Activated CD8-positive, alpha-beta T cell treated with anti-CD3 and anti-CD28 coated beads for 36 hours (primary cell): ENCODE data around the gene TTC21B. TPM values are rescaled to one million over a fixed set of nuclear protein-coding genes. Genes with fewer than 3 reads are reported as not detected.

Source experiments
- ATAC-seq: fragments of 200-7000 bp; cut with Tn5 transposase; one replicate; pipeline ENCODE4 v1.10.0; 2021; ENCODE audit warnings: mild to moderate bottlenecking, moderate library complexity
- CTCF ChIA-PET: fragments of 350-600 bp; sonication (Branson Sonifier 250); formaldehyde crosslinking; loops from one replicate; lab custom pipeline; 2021; ENCODE audit warnings: antibody characterized with exemption; lab: Charles Lee
- POLR2A ChIA-PET: fragments of 350-600 bp; sonication (Branson Sonifier 250); formaldehyde crosslinking; loops from one replicate; lab custom pipeline; 2021; ENCODE audit warnings: antibody characterized with exemption; lab: Charles Lee
- DNase-seq: peaks from one replicate; pipeline ENCODE4 v3.0.0-alpha.2; 2020
- H3K27ac Mint-ChIP-seq: one replicate; pipeline ENCODE4 v1.8.0; 2021; ENCODE audit warnings: mild to moderate bottlenecking, mixed read lengths
- H3K27me3 Mint-ChIP-seq: one replicate; pipeline ENCODE4 v1.8.0; 2021; ENCODE audit warnings: mixed read lengths
- H3K36me3 Mint-ChIP-seq: one replicate; pipeline ENCODE4 v1.8.0; 2021; ENCODE audit warnings: low read depth, mixed read lengths
- H3K4me1 Mint-ChIP-seq: one replicate; pipeline ENCODE4 v1.8.0; 2021; ENCODE audit warnings: low read depth, mixed read lengths
- H3K4me3 Mint-ChIP-seq: one replicate; pipeline ENCODE4 v1.8.0; 2021; ENCODE audit warnings: mild to moderate bottlenecking, moderate library complexity, mixed read lengths
- H3K9me3 Mint-ChIP-seq: one replicate; pipeline ENCODE4 v1.8.0; 2021; ENCODE audit warnings: mixed read lengths
- CTCF ChIP-seq: fragments of 200-600 bp; IDR thresholded peaks from one replicate; pipeline ENCODE4 v1.8.0; 2022; ENCODE audit warnings: antibody characterized with exemption, mild to moderate bottlenecking
- intact Hi-C: fragments of 100-400 bp; cut with micrococcal nuclease; formaldehyde crosslinking; loops from one replicate; pipeline ENCODE4 v1.10.0; 2022
- total RNA-seq, 2 experiments: library from RNA; stranded (reverse); gene quantifications; one replicate each; pipeline ENCODE4 v1.2.3, GENCODE V29; 2021

Gene TTC21B
- total RNA-seq, 2 experiments from 2014 or later = 22.1 to 24.1 TPM

GRCh38 chr2:165952085-165952484 is 1.5 kb downstream of the TTC21B start:
- Mint-ChIP-seq H3K4me3 (no peak overlapping the region), H3K27ac (no peak overlapping the region), H3K27me3 (no peaks in the 10 kb centered on the region), H3K36me3 (peaks cover 19% of the 10 kb centered on the region), H3K9me3 (peaks cover 2% of the 10 kb centered on the region), H3K4me1 (peaks cover 13% of the 10 kb centered on the region)
- POLR2A ChIA-PET = no interaction called here
- TF ChIP-seq CTCF = no peak
- DNase-seq = no peak
- ATAC-seq = no peak
- intact Hi-C loops = loop anchor here (5.0 kb wide), 1 partner anchor 175 kb away; the partner anchor contains the start of gene SCN1A
- CTCF ChIA-PET = interaction anchor here (0.8 to 1.9 kb wide), 4 partner anchors 9 to 176 kb away, joined by 3 to 6 read pairs (median 3); partner anchors contain the start of gene SCN1A

- H3K4me3 Mint-ChIP-seq = no peak overlapping the region
- ChIA-PET CTCF (no interaction called here), POLR2A (interaction anchor here (0.9 kb wide), 1 partner anchor 10 kb away, joined by 3 read pairs; no protein-coding TSS in a partner anchor)
- H3K27ac Mint-ChIP-seq = no peak overlapping the region
- H3K4me1 Mint-ChIP-seq = peaks cover 10% of the 10 kb centered on the region
- DNase-seq (no peak), ATAC-seq (no peak)
- no peak for TF ChIP-seq CTCF
- intact Hi-C loops = loop anchor here (5.0 kb wide), 1 partner anchor 177 kb away; the partner anchor contains the start of gene SCN1A
- H3K36me3 Mint-ChIP-seq = peaks cover 19% of the 10 kb centered on the region
- no peaks in the 10 kb centered on the region for H3K27me3 Mint-ChIP-seq
- no peaks in the 10 kb centered on the region for H3K9me3 Mint-ChIP-seq
These were observed 3.1 kb downstream of the TTC21B start for GRCh38 chr2:165950438-165950837.

GRCh38 chr2:165941827-165942226 is 11.7 kb downstream of the TTC21B start:
- Mint-ChIP-seq H3K36me3 (peaks cover 47% of the 10 kb centered on the region), H3K4me1 (peaks cover 4% of the 10 kb centered on the region), H3K27ac (no peak overlapping the region), H3K9me3 (no peaks in the 10 kb centered on the region), H3K27me3 (no peaks in the 10 kb centered on the region), H3K4me3 (no peak overlapping the region)
- ATAC-seq (no peak), DNase-seq (no peak)
- ChIA-PET POLR2A (interaction anchor here (1.2 kb wide), 1 partner anchor 11 kb away, joined by 5 read pairs; no protein-coding TSS in a partner anchor), CTCF (no interaction called here)
- no peak for TF ChIP-seq CTCF
- intact Hi-C loops = no loop called here

GRCh38 chr2:165938237-165938636 is 15.3 kb downstream of the TTC21B start:
- POLR2A ChIA-PET = no interaction called here
- H3K4me1 Mint-ChIP-seq = peaks cover 4% of the 10 kb centered on the region
- H3K9me3 Mint-ChIP-seq = no peaks in the 10 kb centered on the region
- CTCF ChIA-PET = interaction anchor here (0.8 kb wide), 1 partner anchor 8 kb away, joined by 3 read pairs; no protein-coding TSS in a partner anchor
- no peak overlapping the region for H3K4me3 Mint-ChIP-seq
- peaks cover 50% of the 10 kb centered on the region for H3K36me3 Mint-ChIP-seq
- no peak overlapping the region for H3K27ac Mint-ChIP-seq
- H3K27me3 Mint-ChIP-seq = no peaks in the 10 kb centered on the region
- intact Hi-C loops = no loop called here
- no peak for DNase-seq
- TF ChIP-seq CTCF = no peak
- ATAC-seq = no peak

GRCh38 chr2:165933211-165933910 is 20.2 kb downstream of the TTC21B start:
- Mint-ChIP-seq H3K27ac (no peak overlapping the region), H3K4me3 (no peak overlapping the region), H3K36me3 (peaks cover 30% of the 10 kb centered on the region), H3K27me3 (no peaks in the 10 kb centered on the region), H3K9me3 (no peaks in the 10 kb centered on the region), H3K4me1 (peaks cover 2% of the 10 kb centered on the region)
- no peak for TF ChIP-seq CTCF
- intact Hi-C loops = no loop called here
- ATAC-seq (no peak), DNase-seq (no peak)
- ChIA-PET POLR2A (no interaction called here), CTCF (interaction anchor here (1.8 kb wide), 1 partner anchor 20 kb away, joined by 4 read pairs; the partner anchor contains the start of gene TTC21B)
